Central memory CD8-positive, alpha-beta T cell (primary cell): ENCODE results near the gene KRT5.

Experiments
- ATAC-seq: fragments of 150-1000 bp; cut with Tn5 transposase; replicated peaks from 2 replicates; pipeline ENCODE4 v1.10.0; 2022; ENCODE audit warnings: mild to moderate bottlenecking, moderate FRiP score, moderate number of reproducible peaks; ENCODE audit not compliant: poor library complexity, severe bottlenecking; ENCODE audit errors: extremely low read depth
- DNase-seq, 2 donors: peaks; one replicate each; pipeline ENCODE4 v3.0.0; 2021; ENCODE audit warnings: low spot score in 2 of 2
- H3K27ac Mint-ChIP-seq: one replicate; pipeline ENCODE4 v1.8.0; 2022; ENCODE audit warnings: low read depth, mild to moderate bottlenecking, moderate library complexity, mixed read lengths
- H3K27me3 Mint-ChIP-seq: one replicate; pipeline ENCODE4 v1.8.0; 2022; ENCODE audit warnings: mixed read lengths
- H3K36me3 Mint-ChIP-seq: one replicate; pipeline ENCODE4 v1.8.0; 2022; ENCODE audit warnings: mild to moderate bottlenecking, moderate library complexity, mixed read lengths; ENCODE audit not compliant: insufficient read depth
- H3K4me1 Mint-ChIP-seq: one replicate; pipeline ENCODE4 v1.8.0; 2022; ENCODE audit warnings: mixed read lengths
- H3K4me3 Mint-ChIP-seq: one replicate; pipeline ENCODE4 v1.8.0; 2022; ENCODE audit warnings: mild to moderate bottlenecking, moderate library complexity, mixed read lengths
- H3K9me3 Mint-ChIP-seq: one replicate; pipeline ENCODE4 v1.8.0; 2022; ENCODE audit warnings: mixed read lengths

Gene KRT5

DNA sequence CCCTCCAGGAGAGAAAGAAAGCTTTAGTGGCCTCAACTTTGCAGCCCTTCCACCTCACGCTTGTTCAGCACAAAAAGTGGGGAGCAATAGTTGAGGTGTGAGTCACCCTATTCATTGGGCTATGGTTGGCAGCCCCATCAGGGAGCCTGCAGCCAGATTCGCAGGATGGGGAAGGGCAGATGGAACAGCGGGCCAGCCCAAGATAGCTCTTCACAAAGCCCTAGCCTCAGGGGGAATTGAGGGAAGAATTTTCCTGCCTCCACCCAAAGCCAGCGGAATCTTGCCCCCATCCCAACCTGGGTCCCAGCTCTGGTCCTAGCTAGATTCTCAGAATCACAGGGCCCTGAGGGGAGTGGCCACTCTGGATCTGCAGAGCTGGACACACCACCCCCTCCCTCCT lies 3.6 kb upstream of the KRT5 start:
- Mint-ChIP-seq H3K36me3 (no peaks in the 10 kb centered on the region), H3K4me3 (no peak overlapping the region), H3K9me3 (no peaks in the 10 kb centered on the region), H3K4me1 (peaks cover 16% of the 10 kb centered on the region), H3K27me3 (no peaks in the 10 kb centered on the region), H3K27ac (no peak overlapping the region)
- DNase-seq (no peak), ATAC-seq (no peak)

DNA sequence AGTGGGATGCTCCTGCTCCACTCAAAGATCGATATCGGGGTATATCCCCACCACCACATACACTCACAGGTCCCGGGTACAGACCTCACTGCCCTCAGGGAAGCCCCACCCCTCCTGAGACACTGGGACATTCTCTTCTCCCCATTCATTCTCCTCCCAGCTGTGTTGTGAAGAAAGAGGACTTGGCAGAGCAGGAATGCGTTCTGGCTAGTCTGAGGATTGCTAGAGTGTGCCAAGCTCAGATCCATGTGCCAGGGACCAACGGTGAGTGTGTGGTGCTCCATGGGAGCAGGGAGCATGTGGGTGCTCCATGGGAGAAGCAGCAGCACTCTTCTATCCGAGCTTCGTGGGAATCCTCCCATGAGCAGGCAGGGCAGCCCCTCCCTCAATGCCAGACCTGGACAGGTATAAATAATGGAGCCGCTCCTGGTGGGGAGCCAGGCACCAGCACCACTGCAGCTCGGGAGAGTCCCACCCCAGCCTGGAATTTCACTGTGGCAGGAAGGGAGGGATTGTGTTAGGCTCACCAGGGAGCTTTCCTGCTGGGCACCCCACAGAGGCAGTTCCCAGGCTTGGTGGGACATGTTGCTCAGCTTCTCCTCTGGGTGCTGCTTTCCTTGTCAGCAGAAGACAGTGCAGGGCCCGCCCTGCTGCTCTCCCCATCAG lies 2.3 kb upstream of the KRT5 start:
- DNase-seq (peak in 1 of 2 donors; percentile 6), ATAC-seq (no peak)
- H3K4me3 Mint-ChIP-seq: no peak overlapping the region
- H3K36me3 Mint-ChIP-seq: no peaks in the 10 kb centered on the region
- peaks cover 16% of the 10 kb centered on the region for H3K4me1 Mint-ChIP-seq
- no peaks in the 10 kb centered on the region for H3K9me3 Mint-ChIP-seq
- H3K27me3 Mint-ChIP-seq: no peaks in the 10 kb centered on the region
- H3K27ac Mint-ChIP-seq: no peak overlapping the region

DNA sequence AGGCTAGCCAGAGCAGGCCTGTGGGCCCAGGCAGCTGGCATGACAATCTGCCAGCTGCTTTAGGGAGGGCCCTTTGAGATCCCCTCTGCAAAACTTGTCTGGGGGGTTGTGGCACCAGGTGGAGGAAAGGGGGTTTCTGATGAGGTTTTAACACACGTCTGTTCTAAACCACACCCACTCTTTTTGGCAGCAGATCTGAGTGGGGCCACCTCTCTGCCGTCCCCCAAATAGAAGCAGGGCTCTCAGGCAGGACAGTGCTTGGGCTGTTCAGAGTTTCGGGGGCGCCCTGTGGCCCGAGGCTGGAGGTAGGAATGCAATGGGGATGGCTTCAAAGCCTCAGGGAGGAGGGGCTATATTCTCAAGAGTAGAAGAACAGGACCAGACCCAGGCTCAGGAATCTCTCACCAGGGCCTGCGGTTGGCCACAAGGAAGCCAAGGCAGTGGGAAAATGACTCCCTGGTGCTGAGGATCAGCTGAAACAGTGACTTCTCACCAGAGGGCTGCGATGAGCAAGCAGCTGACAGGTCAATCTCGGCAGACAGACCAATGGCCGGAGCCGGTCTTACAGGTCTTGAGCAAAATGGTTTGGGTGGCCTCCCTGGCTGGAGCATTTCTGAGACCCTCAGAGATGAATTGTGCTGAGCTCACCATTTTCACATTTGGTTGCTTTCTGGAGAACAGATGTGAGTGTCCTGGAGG lies 1.5 kb upstream of the KRT5 start:
- no peak overlapping the region for H3K27ac Mint-ChIP-seq
- no peaks in the 10 kb centered on the region for H3K36me3 Mint-ChIP-seq
- H3K9me3 Mint-ChIP-seq: no peaks in the 10 kb centered on the region
- H3K4me3 Mint-ChIP-seq: no peak overlapping the region
- DNase-seq (peak in 1 of 2 donors; percentile 9), ATAC-seq (no peak)
- no peaks in the 10 kb centered on the region for H3K27me3 Mint-ChIP-seq
- H3K4me1 Mint-ChIP-seq: peaks cover 12% of the 10 kb centered on the region

DNA sequence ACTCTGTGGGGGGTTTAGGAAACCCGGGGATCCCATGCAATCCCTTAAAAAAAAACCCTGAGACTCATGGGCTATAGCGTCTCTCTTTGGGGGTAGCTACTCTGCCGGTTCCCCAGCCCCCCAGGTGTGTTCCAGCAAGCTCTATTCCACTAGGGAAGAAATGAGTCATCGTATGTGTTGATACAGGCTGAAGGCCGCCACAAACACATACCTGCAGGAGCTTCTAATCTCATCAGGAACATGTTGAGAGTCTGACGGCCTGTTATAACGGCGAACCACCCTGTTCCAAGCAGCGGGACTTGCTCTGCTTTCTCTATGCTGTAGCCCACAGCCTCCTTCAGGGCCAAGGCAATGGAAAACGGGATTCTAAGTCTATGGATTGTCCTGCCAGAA lies 977 bp upstream of the KRT5 start:
- Mint-ChIP-seq H3K27me3 (no peaks in the 10 kb centered on the region), H3K4me1 (peaks cover 6% of the 10 kb centered on the region), H3K27ac (no peak overlapping the region), H3K9me3 (no peaks in the 10 kb centered on the region), H3K36me3 (no peaks in the 10 kb centered on the region), H3K4me3 (no peak overlapping the region)
- DNase-seq (no peak), ATAC-seq (no peak)

DNA sequence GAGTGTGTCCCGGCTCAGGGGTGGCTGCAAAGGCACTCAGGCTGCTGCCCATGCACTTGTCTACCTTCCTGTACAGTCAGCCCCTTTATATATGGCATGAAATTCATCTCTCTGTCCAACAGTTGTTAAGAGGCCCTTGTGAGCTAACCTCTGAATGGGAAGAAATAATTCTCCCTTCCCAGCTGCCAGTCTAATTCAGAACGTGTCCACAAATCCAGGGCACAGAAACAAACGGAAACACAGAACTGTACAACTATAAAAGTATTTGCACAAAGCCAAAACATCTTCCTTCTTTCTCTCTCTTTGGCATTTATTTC lies 849 bp downstream of the KRT5 start:
- peak in 1 of 2 donors; percentile 4 for DNase-seq
- Mint-ChIP-seq H3K36me3 (no peaks in the 10 kb centered on the region), H3K4me3 (no peak overlapping the region), H3K4me1 (peaks cover 6% of the 10 kb centered on the region), H3K27ac (no peak overlapping the region), H3K27me3 (no peaks in the 10 kb centered on the region), H3K9me3 (no peaks in the 10 kb centered on the region)
- no peak for ATAC-seq

DNA sequence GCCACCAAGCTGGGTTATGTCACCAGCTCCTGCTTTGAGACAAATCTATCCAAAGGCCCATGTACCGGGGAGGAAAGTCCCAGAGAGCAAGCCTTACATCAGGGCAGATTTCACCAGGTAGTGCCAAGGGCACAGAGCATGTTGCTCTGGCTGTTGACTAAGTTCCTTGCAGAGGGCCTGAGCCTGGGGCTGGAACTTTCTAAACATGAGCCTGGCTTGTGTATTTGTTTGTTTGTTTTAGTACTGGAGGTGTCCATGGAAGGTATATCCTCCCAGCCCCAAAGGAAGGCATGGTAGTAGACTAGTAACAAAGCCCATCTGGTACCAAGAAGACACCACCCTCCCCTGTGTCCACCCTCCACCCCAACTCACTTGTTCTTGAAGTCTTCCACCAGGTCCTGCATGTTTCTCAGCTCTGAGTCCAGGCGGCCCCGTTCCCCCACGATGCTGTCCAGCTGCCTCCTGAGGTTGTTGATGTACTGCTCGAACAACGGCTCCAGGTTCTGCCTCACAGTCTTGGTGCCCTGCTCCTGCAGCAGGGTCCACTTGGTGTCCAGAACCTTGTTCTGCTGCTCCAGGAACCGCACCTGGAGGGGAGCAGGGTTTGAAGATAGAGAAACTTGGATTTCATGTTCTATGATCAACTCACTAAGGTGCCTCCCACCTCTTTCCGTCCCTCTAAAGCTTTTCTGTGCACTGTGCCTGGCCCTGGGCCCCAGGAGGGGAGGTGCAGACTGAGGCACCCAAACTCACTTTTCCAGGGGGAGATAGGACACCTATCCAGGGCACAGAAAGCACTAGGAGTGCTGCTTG lies 1.4 kb downstream of the KRT5 start:
- Mint-ChIP-seq H3K27me3 (no peaks in the 10 kb centered on the region), H3K27ac (no peak overlapping the region), H3K36me3 (no peaks in the 10 kb centered on the region), H3K4me1 (peaks cover 6% of the 10 kb centered on the region), H3K4me3 (no peak overlapping the region), H3K9me3 (no peaks in the 10 kb centered on the region)
- ATAC-seq (no peak), DNase-seq (no peak)

DNA sequence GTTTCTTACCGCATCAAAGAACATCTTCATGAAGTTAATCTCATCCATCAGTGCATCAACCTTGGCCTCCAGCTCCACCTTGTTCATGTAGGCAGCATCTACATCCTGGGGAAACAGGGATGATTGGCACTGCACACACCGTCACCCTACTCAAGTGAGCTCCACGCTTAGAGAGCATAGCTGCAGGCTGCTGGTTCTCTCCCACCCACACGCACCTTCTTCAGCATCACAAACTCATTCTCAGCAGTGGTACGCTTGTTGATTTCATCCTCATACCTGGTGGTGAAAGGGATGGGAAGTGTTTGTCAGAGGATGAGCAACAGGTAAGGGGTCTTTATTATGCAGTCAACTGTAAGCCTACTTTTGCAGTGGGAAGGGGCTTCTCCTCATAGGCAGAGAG lies 2.3 kb downstream of the KRT5 start:
- no peak overlapping the region for H3K27ac Mint-ChIP-seq
- H3K36me3 Mint-ChIP-seq: no peaks in the 10 kb centered on the region
- H3K4me3 Mint-ChIP-seq: no peak overlapping the region
- ATAC-seq (no peak), DNase-seq (peak in 1 of 2 donors; percentile 6)
- H3K9me3 Mint-ChIP-seq: no peaks in the 10 kb centered on the region
- peaks cover 6% of the 10 kb centered on the region for H3K4me1 Mint-ChIP-seq
- H3K27me3 Mint-ChIP-seq: no peaks in the 10 kb centered on the region

DNA sequence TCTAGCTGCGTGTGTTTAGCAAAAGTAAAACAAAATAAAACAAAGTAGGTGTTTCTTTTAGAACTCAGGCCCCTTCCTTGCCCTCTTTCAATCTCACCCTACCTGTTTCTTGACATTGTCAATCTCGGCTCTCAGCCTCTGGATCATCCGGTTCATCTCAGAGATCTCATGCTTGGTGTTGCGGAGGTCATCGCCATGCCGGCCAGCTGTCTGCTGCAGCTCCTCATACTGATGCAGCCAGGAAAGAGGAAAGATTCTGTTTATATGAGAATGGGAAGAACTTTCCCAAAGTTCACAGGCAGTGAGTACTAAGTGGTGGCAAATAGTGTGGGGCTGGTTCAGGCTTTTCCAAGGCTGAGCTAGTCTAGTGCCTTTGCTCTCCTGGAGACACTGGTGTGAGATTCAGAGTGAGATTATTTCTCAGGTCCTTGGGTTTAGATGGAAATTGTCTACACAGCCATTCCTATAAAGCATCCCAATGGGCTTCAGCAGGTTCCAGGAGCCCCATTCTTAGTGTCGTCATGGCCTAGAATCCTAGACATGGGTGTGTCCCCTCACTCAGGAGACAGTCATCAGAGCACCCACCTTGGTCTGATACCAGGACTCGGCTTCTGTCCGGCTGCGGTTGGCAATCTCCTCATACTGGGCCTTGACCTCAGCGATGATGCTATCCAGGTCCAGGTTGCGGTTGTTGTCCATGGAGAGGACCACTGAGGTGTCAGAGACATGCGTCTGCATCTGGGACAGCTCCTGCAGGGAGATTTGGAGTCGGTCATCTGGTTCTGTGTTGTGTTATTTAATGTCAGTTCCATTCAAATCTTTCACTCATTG lies 3.0 kb downstream of the KRT5 start:
- Mint-ChIP-seq H3K4me1 (peaks cover 6% of the 10 kb centered on the region), H3K36me3 (no peaks in the 10 kb centered on the region), H3K9me3 (no peaks in the 10 kb centered on the region), H3K27me3 (no peaks in the 10 kb centered on the region), H3K4me3 (no peak overlapping the region), H3K27ac (no peak overlapping the region)
- ATAC-seq: no peak
- DNase-seq: peak in 1 of 2 donors; percentile 5

DNA sequence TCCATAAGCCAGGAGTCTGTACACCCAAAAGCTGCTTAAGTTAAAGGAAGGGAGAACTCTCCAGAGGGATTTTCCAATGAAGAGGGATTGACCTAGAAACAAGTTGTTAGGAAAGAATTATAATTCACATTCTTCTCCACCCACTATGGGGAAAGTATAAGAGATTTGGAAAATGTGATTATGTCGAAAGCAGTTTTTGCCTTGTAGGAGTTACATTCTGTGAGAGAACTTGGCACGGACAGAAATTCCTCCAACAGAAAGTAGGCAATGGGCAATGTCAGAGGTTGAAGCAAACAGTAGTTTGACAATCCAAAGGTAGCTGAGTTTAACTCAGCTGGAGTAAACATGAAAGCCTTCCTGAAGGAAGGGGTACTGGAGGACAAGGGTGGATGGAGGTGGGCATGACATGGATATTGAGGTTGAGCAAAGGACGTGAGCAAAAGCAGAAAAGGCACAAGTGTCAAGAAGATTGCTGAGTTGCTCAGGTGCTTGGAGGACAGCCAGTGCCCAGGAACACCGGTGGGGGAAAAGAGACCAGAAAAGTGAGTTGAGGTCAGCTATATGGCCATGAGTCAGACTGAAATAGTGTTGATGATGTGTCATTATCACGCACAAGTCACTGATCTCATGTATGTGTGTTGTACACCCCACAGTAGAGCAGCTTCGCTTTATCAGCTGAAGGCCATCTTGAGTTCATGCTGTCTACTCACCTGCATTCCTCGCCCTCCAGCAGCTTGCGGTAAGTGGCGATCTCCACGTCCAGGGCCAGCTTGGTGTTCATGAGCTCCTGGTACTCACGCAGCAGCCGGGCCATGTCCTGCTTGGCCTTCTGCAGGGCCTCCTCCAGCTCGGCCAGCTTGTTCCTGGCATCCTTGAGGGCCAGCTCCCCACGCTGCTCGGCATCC lies 4.0 kb downstream of the KRT5 start:
- no peak for ATAC-seq
- no peak for DNase-seq
- H3K4me3 Mint-ChIP-seq: no peak overlapping the region
- no peaks in the 10 kb centered on the region for H3K9me3 Mint-ChIP-seq
- no peak overlapping the region for H3K27ac Mint-ChIP-seq
- H3K27me3 Mint-ChIP-seq: no peaks in the 10 kb centered on the region
- H3K36me3 Mint-ChIP-seq: peaks cover 2% of the 10 kb centered on the region
- H3K4me1 Mint-ChIP-seq: no peaks in the 10 kb centered on the region

DNA sequence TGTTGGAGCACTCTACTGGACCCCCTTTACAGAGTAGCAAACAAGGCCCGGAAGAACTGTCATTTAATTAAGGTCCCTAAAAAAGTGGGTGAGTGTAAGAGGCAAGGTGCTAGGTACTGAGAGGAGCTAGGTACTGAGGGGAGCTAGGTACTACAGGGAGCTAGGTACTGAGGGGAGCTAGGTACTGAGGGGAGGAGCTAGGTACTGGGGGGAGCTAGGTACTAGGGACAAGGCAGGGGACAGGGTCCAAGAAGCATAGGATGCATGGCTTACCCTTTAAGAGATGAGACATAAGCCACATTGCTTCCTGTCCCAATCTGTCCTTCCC lies 4.9 kb downstream of the KRT5 start:
- Mint-ChIP-seq H3K27me3 (peaks cover 1% of the 10 kb centered on the region), H3K36me3 (peaks cover 2% of the 10 kb centered on the region), H3K4me1 (no peaks in the 10 kb centered on the region), H3K4me3 (no peak overlapping the region), H3K9me3 (no peaks in the 10 kb centered on the region), H3K27ac (no peak overlapping the region)
- DNase-seq (no peak), ATAC-seq (no peak)

DNA sequence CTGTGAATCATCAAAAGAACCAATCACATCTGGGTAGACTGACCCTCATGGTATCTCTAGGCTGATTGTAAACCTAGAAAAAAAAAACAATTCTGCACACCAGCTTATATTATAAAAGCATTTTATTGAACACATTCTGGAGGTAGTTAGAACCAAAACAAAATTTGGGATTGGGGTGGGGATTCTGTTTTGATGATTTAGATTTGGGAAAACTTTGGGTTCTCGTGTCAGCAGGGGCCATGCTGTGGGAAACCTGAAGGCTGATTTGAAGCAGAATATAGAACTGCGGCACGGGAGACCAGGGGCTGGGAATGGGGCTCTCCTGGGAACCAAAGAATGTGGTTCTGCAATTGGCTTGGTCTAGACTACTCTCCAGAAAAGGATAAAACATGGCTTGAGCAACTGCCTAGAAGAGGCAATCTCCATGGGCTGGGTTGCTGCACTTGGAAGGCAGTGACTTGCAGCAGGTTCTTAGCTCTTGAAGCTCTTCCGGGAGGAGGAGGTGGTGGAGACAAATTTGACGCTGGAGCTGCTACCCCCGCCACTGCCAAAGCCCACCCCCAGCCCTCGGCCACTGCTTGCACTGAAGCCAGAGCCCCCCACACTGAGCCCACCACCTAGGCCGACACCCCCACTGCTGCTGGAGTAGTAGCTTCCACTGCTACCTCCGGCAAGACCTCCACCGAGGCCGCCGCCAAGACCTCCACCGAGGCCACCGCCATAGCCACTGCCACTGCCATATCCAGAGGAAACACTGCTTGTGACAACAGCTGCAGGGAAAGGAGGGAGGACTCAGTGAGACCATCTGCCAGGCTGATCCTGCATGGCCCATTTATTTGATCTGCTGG lies 5.5 kb downstream of the KRT5 start:
- Mint-ChIP-seq H3K27ac (no peak overlapping the region), H3K4me1 (no peaks in the 10 kb centered on the region), H3K27me3 (peaks cover 7% of the 10 kb centered on the region), H3K4me3 (no peak overlapping the region), H3K9me3 (no peaks in the 10 kb centered on the region), H3K36me3 (peaks cover 2% of the 10 kb centered on the region)
- ATAC-seq: no peak
- DNase-seq: peak in 1 of 2 donors; percentile 3
